Keratinocyte (primary cell): ENCODE results near the gene SPTBN5.

Experiments
- CTCF ChIP-seq, 3 experiments: IDR thresholded peaks in 1 of 3; conservative IDR thresholded peaks in 1 of 3; optimal IDR thresholded peaks in 1 of 3; 2 replicates in 2 of 3; 3 replicates in 1 of 3; pipeline versions ENCODE3 to v1.5.1; 2011; ENCODE audit warnings: low read length in 3 of 3, mild to moderate bottlenecking in 3 of 3, moderate library complexity in 2 of 3, control low read depth in 1 of 3, inconsistent platforms in 1 of 3; ENCODE audit not compliant: insufficient read depth in 2 of 3; ENCODE audit errors: extremely low read depth in 1 of 3
- EZH2 ChIP-seq: IDR thresholded peaks from one replicate; pipeline ENCODE4 v1.6.1; 2012; ENCODE audit warnings: inconsistent platforms, mild to moderate bottlenecking, low read length, moderate library complexity

- TF ChIP-seq CTCF (optimal IDR thresholded peaks at IDR 0.05 in 1 of 3, IDR thresholded peaks at IDR 0.05 in 1 of 3, conservative IDR thresholded peaks at IDR 0.05 in 1 of 3; ENCODE audit: extremely low read depth in 1 of 3, insufficient read depth in 2 of 3, low read length in 3 of 3) (no peak), EZH2 (no peak)
These were observed 68.0 kb downstream of the SPTBN5 start for GRCh38 chr15:41825572-41826535.
